GM21360 (cell line): ENCODE results near the gene ALOX12B.

Source experiments
- ATAC-seq: cut with Tn5 transposase; IDR thresholded peaks from one replicate; pipeline ENCODE4 v1.9.1; 2021; ENCODE audit warnings: mild to moderate bottlenecking, moderate library complexity; ENCODE audit not compliant: unreplicated experiment

ALOX12B gene

GRCh38 chr17:8087075-8087951 lies at the start of gene ALOX12B:
Gene ALOX12B (minus strand): TSS chr17:8087716. CDS start chr17:8087442, 274 bp downstream.
- ATAC-seq = no peak

GRCh38 chr17:8133941-8134340 lies 46.4 kb upstream of the ALOX12B start:
- ATAC-seq = no peak

- no peak for ATAC-seq
These were observed 45.9 kb upstream of the ALOX12B start for GRCh38 chr17:8133399-8133798.

GRCh38 chr17:8131844-8132441 lies 44.4 kb upstream of the ALOX12B start:
- no peak for ATAC-seq

- no peak for ATAC-seq
These were observed 40.7 kb upstream of the ALOX12B start for GRCh38 chr17:8128125-8128784.

- no peak for ATAC-seq
These were observed 39.1 kb upstream of the ALOX12B start for GRCh38 chr17:8126491-8127066.

- ATAC-seq = no peak
These were observed 38.5 kb upstream of the ALOX12B start for GRCh38 chr17:8125947-8126490.

GRCh38 chr17:8125154-8125946 lies 37.8 kb upstream of the ALOX12B start:
- ATAC-seq = no peak

GRCh38 chr17:8124350-8125153 lies 37.0 kb upstream of the ALOX12B start:
- ATAC-seq = no peak

- ATAC-seq = no peak
These were observed 36.3 kb upstream of the ALOX12B start, which contains the start of gene HES7 for GRCh38 chr17:8123695-8124349. Gene HES7 (minus strand): TSS chr17:8124106. CDS start chr17:8124084, 22 bp downstream.

GRCh38 chr17:8122924-8123694 lies 35.6 kb upstream of the ALOX12B start:
- no peak for ATAC-seq

GRCh38 chr17:8122422-8122923 lies 35.0 kb upstream of the ALOX12B start:
- ATAC-seq = no peak

GRCh38 chr17:8121681-8122421 lies 34.3 kb upstream of the ALOX12B start:
- ATAC-seq = peak; percentile 24

GRCh38 chr17:8121407-8121680 lies 33.8 kb upstream of the ALOX12B start:
- no peak for ATAC-seq

- no peak for ATAC-seq
These were observed 33.2 kb upstream of the ALOX12B start for GRCh38 chr17:8120520-8121406.
